Measurements from ENCODE around the gene EIPR1. TPM values are rescaled to one million over a fixed set of nuclear protein-coding genes. Genes with fewer than 3 reads are reported as not detected.

EIPR1 gene
- total and polyA plus RNA-seq, 2 of the 13 experiments (the other 11 are each of a cell fraction or from before 2014, with no cell fraction given), result 70.0 to 96.3 TPM

DNA sequence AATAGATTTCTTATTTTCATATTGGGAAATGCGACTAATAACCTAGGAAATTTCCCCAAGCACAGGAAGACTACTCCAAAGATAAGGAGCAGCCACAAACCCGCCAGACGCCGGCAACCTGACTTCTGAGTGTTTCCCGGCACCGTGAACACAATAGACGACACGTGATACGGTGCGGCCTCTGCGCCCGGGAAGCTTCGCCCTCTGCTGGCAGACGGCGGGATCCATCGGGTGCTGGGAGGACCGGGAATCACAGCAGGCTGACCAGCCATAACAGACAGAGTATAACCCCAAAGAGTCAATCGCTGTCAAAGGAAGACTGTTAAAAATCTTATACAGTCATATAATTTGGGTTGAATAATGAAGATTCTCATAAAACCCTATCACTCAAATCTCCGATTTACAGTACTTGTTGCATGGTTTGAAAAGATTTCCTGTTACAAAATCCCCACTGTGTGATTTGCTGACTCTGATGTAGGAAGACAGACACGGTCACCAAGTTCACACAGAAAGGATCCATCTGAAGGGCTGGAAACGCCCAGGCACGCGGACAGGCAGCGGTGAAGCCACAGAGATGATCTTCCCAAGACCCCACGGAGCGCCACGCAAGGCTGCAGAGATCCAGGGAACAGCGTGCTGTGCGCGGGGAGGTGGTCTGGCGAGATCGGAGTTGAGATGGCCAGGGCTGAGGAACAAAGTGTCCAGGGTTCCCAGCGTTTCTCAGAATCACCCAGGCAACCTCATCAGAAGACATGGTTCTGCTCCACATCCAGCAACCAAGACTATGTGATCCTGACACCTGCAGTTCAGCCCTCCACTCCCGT is 73.8 kb downstream of the EIPR1 start (continued):
- TF ChIP-seq, protein P1, sequence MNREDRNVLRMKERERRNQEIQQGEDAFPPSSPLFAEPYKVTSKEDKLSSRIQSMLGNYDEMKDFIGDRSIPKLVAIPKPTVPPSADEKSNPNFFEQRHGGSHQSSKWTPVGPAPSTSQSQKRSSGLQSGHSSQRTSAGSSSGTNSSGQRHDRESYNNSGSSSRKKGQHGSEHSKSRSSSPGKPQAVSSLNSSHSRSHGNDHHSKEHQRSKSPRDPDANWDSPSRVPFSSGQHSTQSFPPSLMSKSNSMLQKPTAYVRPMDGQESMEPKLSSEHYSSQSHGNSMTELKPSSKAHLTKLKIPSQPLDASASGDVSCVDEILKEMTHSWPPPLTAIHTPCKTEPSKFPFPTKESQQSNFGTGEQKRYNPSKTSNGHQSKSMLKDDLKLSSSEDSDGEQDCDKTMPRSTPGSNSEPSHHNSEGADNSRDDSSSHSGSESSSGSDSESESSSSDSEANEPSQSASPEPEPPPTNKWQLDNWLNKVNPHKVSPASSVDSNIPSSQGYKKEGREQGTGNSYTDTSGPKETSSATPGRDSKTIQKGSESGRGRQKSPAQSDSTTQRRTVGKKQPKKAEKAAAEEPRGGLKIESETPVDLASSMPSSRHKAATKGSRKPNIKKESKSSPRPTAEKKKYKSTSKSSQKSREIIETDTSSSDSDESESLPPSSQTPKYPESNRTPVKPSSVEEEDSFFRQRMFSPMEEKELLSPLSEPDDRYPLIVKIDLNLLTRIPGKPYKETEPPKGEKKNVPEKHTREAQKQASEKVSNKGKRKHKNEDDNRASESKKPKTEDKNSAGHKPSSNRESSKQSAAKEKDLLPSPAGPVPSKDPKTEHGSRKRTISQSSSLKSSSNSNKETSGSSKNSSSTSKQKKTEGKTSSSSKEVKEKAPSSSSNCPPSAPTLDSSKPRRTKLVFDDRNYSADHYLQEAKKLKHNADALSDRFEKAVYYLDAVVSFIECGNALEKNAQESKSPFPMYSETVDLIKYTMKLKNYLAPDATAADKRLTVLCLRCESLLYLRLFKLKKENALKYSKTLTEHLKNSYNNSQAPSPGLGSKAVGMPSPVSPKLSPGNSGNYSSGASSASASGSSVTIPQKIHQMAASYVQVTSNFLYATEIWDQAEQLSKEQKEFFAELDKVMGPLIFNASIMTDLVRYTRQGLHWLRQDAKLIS (CRISPR knock-in tag; IDR thresholded peaks at IDR 0.05), result no peak
- TF ChIP-seq ZBTB20 (CRISPR knock-in tag; IDR thresholded peaks at IDR 0.05; ENCODE audit: borderline replicate concordance, low read depth) (no peak), PAWR (CRISPR knock-in tag; IDR thresholded peaks at IDR 0.05; ENCODE audit: borderline replicate concordance) (no peak), ZNF230 (CRISPR knock-in tag; IDR thresholded peaks at IDR 0.05) (0 out of 2 replicates have a peak, but pooled peaks have one; percentile 55), FOXK2 (IDR thresholded peaks at IDR 0.05) (no peak), ZSCAN31 (CRISPR knock-in tag; IDR thresholded peaks at IDR 0.05; ENCODE audit: low read depth) (no peak), ZMYM4 (CRISPR knock-in tag; IDR thresholded peaks at IDR 0.05) (peak; percentile 68), AKAP8 (CRISPR knock-in tag; IDR thresholded peaks at IDR 0.05) (no peak), ZNF790 (CRISPR knock-in tag; IDR thresholded peaks at IDR 0.05; ENCODE audit: borderline replicate concordance) (no peak), ZNF850 (CRISPR knock-in tag; conservative IDR thresholded peaks at IDR 0.05) (no peak), KDM4B (CRISPR knock-in tag; IDR thresholded peaks at IDR 0.05) (no peak), ZNF747 (CRISPR knock-in tag; IDR thresholded peaks at IDR 0.05; ENCODE audit: borderline replicate concordance) (no peak), CEBPG (CRISPR knock-in tag; IDR thresholded peaks at IDR 0.05) (0 out of 2 replicates have a peak, but pooled peaks have one; percentile 8), NFYC (CRISPR knock-in tag; IDR thresholded peaks at IDR 0.05) (0 out of 2 replicates have a peak, but pooled peaks have one; percentile 23), DNMT1 (CRISPR knock-in tag; IDR thresholded peaks at IDR 0.05) (no peak), ZNF672 (CRISPR knock-in tag; IDR thresholded peaks at IDR 0.05) (no peak), ZNF225 (CRISPR knock-in tag; IDR thresholded peaks at IDR 0.05) (no peak)
- TF ChIP-seq, protein P2, sequence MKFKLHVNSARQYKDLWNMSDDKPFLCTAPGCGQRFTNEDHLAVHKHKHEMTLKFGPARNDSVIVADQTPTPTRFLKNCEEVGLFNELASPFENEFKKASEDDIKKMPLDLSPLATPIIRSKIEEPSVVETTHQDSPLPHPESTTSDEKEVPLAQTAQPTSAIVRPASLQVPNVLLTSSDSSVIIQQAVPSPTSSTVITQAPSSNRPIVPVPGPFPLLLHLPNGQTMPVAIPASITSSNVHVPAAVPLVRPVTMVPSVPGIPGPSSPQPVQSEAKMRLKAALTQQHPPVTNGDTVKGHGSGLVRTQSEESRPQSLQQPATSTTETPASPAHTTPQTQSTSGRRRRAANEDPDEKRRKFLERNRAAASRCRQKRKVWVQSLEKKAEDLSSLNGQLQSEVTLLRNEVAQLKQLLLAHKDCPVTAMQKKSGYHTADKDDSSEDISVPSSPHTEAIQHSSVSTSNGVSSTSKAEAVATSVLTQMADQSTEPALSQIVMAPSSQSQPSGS (CRISPR knock-in tag; IDR thresholded peaks at IDR 0.05), result no peak
- TF ChIP-seq, protein P3, sequence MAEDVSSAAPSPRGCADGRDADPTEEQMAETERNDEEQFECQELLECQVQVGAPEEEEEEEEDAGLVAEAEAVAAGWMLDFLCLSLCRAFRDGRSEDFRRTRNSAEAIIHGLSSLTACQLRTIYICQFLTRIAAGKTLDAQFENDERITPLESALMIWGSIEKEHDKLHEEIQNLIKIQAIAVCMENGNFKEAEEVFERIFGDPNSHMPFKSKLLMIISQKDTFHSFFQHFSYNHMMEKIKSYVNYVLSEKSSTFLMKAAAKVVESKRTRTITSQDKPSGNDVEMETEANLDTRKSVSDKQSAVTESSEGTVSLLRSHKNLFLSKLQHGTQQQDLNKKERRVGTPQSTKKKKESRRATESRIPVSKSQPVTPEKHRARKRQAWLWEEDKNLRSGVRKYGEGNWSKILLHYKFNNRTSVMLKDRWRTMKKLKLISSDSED (CRISPR knock-in tag; IDR thresholded peaks at IDR 0.05), result no peak
- TF ChIP-seq, protein P4, sequence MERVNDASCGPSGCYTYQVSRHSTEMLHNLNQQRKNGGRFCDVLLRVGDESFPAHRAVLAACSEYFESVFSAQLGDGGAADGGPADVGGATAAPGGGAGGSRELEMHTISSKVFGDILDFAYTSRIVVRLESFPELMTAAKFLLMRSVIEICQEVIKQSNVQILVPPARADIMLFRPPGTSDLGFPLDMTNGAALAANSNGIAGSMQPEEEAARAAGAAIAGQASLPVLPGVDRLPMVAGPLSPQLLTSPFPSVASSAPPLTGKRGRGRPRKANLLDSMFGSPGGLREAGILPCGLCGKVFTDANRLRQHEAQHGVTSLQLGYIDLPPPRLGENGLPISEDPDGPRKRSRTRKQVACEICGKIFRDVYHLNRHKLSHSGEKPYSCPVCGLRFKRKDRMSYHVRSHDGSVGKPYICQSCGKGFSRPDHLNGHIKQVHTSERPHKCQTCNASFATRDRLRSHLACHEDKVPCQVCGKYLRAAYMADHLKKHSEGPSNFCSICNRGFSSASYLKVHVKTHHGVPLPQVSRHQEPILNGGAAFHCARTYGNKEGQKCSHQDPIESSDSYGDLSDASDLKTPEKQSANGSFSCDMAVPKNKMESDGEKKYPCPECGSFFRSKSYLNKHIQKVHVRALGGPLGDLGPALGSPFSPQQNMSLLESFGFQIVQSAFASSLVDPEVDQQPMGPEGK (CRISPR knock-in tag; IDR thresholded peaks at IDR 0.05), result no peak; the same call in 1 of the 2 replicates
- TF ChIP-seq, protein P5, sequence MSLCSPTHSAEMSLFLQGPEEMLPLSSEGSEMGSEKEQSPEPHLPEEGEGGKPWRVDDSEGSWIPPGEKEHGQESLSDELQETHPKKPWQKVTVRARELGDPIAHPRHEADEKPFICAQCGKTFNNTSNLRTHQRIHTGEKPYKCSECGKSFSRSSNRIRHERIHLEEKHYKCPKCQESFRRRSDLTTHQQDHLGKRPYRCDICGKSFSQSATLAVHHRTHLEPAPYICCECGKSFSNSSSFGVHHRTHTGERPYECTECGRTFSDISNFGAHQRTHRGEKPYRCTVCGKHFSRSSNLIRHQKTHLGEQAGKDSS (CRISPR knock-in tag; IDR thresholded peaks at IDR 0.05; ENCODE audit: borderline replicate concordance, low read depth), result no peak

Data from HepG2 (cell line).